Measurements from ENCODE around the gene PTMS. TPM values are rescaled to one million over a fixed set of nuclear protein-coding genes. Genes with fewer than 3 reads are reported as not detected.
A peak's percentile ranks its signal among the peaks of the same experiment; 100 is the strongest.
"Not testable (repeated sequence)": the region's sequence is repeated elsewhere in the genome, so short reads cannot be mapped to it uniquely, and the experiment has no call there.

Gene PTMS
- total RNA-seq, 2 donors from 2014 or later = 285 to 339 TPM

DNA sequence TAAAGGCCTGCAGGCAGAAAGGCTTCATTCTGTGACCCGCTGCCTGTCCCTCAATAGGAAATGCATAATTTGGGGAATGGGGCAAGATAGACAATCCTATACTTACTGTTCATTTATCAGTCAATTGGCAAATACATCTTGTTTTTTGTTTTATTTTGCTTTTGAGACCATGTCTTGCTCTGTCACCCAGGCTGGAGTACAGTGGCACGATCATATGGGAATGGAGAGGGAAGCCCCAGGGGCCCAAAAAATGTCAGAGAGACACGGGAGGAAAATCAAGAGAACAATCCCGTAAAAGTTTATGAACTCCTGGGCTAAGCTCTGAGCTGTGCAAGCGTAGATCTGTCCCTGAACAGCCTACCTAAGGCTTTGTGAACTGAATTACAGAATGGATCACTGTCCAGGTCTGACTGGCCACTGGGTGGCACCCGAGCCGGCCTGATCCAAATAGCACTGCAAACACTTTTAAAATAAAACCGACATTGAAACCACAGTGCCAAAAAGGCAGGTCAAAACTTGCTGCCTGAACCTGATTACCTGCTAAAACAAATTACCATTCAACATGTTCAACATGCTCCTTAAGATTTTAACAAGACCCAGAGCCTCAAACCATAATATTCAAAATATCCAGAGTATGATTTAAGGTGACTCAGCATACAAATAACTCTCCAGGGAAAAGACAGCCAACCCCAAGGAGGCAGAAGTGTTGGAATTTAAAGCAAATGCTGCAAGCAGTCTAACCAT is 30.5 kb upstream of the PTMS start:
- Histone ChIP-seq H3K27ac (peak overlapping the region; percentile 20 to 57), H3K4me3 (no peak overlapping the region), H3K36me3 (peaks cover 3 to 8% of the 10 kb centered on the region in 2 donors), H3K9me3 (no peaks in the 10 kb centered on the region), H3K4me1 (replicated peaks) (no peaks in the 10 kb centered on the region), H3K27me3 (replicated peaks; ENCODE audit: insufficient read depth) (no peaks in the 10 kb centered on the region)
- intact Hi-C loops (cut with DNase I) = loop anchor here (5.0 kb wide), 1 partner anchor 42 kb away; no protein-coding TSS in a partner anchor
- DNase-seq (ENCODE audit: low spot score) = peak; percentile 88
- 22% methylated on average over 8 of the region's 8 CpGs for WGBS
- no peak for TF ChIP-seq POLR2A (IDR thresholded peaks at IDR 0.05)
- peak; percentile 31 to 93 (median 82) for TF ChIP-seq CTCF (IDR thresholded peaks at IDR 0.05)
- peak; percentile 88 for TF ChIP-seq POLR2AphosphoS5 (IDR thresholded peaks at IDR 0.05)

DNA sequence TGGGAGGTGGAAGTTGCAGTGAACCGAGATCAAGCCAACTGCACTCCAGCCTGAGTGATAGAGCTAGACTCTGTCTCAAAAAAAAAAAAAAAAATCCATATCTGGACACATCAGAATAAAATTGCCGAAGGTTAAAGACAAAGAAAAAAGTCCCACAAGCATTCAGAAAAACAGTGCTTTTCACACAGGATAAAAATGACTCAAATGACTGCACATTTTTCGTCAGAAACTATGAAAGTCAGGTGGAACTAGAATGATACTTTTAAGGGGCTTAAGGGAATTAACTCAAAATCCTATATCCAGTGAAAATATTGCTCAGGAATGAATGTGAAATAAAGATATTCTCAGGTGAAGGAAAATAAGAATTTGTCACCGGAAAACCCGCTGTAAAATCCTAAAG is 29.4 kb upstream of the PTMS start:
- no peaks in the 10 kb centered on the region for H3K9me3 ChIP-seq
- H3K4me1 ChIP-seq (replicated peaks) = no peaks in the 10 kb centered on the region
- intact Hi-C loops (cut with DNase I) = loop anchor here (5.0 kb wide), 1 partner anchor 41 kb away; no protein-coding TSS in a partner anchor
- H3K27me3 ChIP-seq (replicated peaks; ENCODE audit: insufficient read depth) = no peaks in the 10 kb centered on the region
- WGBS = 95% methylated on average over 5 of the region's 5 CpGs
- H3K36me3 ChIP-seq = no peaks in the 10 kb centered on the region
- H3K4me3 ChIP-seq = no peak overlapping the region
- H3K27ac ChIP-seq = no peak overlapping the region
- DNase-seq (ENCODE audit: low spot score) = no peak
- no peak for TF ChIP-seq POLR2A (IDR thresholded peaks at IDR 0.05)
- TF ChIP-seq POLR2AphosphoS5 (IDR thresholded peaks at IDR 0.05) = no peak
- no peak for TF ChIP-seq CTCF (IDR thresholded peaks at IDR 0.05)

GRCh38 chr12:6742080-6742479 is 24.1 kb upstream of the PTMS start:
- H3K36me3 ChIP-seq; intact Hi-C loops (cut with DNase I): not testable (repeated sequence)
- 71% methylated on average over 12 of the region's 12 CpGs for WGBS

DNA sequence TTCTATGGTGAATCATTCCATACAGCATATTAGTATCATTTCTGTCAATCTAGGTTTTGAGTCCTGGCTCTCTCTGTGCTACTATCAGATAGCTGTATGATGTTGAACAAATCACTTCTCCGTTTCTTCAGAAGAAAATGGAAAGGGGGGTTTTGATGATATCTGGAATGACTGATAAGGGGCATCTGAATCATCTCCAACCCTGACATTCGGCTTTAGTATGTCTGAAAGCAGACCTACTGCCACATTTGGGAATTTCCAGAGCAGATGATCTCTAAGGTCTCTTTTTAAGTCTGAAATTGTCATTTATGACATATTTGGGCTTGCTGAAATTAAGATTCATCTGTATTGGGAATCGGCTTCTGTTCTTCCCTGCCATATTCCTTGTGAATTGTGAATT is 23.3 kb upstream of the PTMS start:
- 88% methylated on average over 3 of the region's 3 CpGs for WGBS
- Histone ChIP-seq H3K9me3 (no peaks in the 10 kb centered on the region), H3K4me3 (no peak overlapping the region), H3K4me1 (replicated peaks) (no peaks in the 10 kb centered on the region), H3K27ac (no peak overlapping the region), H3K27me3 (replicated peaks; ENCODE audit: insufficient read depth) (no peaks in the 10 kb centered on the region), H3K36me3 (no peaks in the 10 kb centered on the region)
- TF ChIP-seq POLR2AphosphoS5 (IDR thresholded peaks at IDR 0.05) (no peak), CTCF (IDR thresholded peaks at IDR 0.05) (no peak)
- intact Hi-C loops (cut with DNase I) = no loop called here
- DNase-seq (ENCODE audit: low spot score) = no peak

More at GRCh38 chr12:6742080-6742479, 24.1 kb upstream of the PTMS start:
- not testable (repeated sequence) for H3K4me1 ChIP-seq (replicated peaks); H3K9me3 ChIP-seq; DNase-seq (ENCODE audit: low spot score); H3K4me3 ChIP-seq; H3K27me3 ChIP-seq (replicated peaks; ENCODE audit: insufficient read depth); H3K27ac ChIP-seq

DNA sequence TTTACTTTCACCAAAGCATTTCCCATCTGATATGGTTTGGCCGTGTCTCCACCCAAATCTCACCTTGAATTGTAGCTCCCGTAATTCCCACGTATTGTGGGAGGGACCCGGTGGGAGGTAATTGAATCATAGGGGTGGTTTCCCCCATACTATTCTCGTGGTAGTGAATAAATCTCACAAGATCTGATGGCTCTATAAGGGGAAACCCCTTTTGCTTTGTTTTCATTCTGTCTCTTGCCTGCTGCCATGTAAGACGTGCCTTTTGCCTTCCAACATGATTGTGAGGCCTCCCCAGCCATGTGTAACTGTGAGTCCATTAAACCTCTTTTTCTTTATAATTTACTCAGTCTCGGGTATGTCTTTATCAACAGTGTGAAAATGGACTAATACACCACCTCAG is 22.9 kb upstream of the PTMS start:
- 57% methylated on average over 7 of the region's 7 CpGs for WGBS
- H3K9me3 ChIP-seq; H3K4me3 ChIP-seq; H3K4me1 ChIP-seq (replicated peaks); H3K27me3 ChIP-seq (replicated peaks; ENCODE audit: insufficient read depth); H3K27ac ChIP-seq; intact Hi-C loops (cut with DNase I); DNase-seq (ENCODE audit: low spot score); H3K36me3 ChIP-seq: not testable (repeated sequence)

Measured in prostate gland (tissue), 2 donors.